K562 (cell line): ENCODE results near the gene KRT14.
"Not testable (repeated sequence)": the region's sequence is repeated elsewhere in the genome, so short reads cannot be mapped to it uniquely, and the experiment has no call there.

Source experiments
- EGR1 ChIP-seq: fragments of 450-650 bp; conservative IDR thresholded peaks from 2 replicates; pipeline ENCODE4 v1.6.1; 2017; ENCODE audit warnings: mild to moderate bottlenecking
- FOXK1 ChIP-seq: sonication (generic); formaldehyde crosslinking; IDR thresholded peaks from 2 replicates; pipeline ENCODE4 v1.8.0; 2022; ENCODE audit warnings: missing genetic modification reagents, mild to moderate bottlenecking, borderline replicate concordance
- ILK ChIP-seq: fragments of 450-650 bp; IDR thresholded peaks from 2 replicates; pipeline ENCODE4 v1.6.1; 2016; ENCODE audit warnings: missing genetic modification characterization, low read depth, mild to moderate bottlenecking, missing compliant biosample characterization, moderate library complexity, borderline replicate concordance
- JUN ChIP-seq, 2 experiments: sonication (generic) in 1 of 2; formaldehyde crosslinking in 1 of 2; IDR thresholded peaks; 2 replicates each; pipeline versions ENCODE4 v1.6.1 to v1.8.0; 2012 to 2022; ENCODE audit warnings: borderline replicate concordance in 2 of 2, mild to moderate bottlenecking in 2 of 2, improper control_type of control experiment in 1 of 2, low read depth in 1 of 2, low read length in 1 of 2, missing genetic modification reagents in 1 of 2
- NR2C2 ChIP-seq, 2 experiments: fragments of 200-800 bp in 1 of 2; sonication (Bioruptor generic) in 1 of 2; sonication (generic) in 1 of 2; formaldehyde crosslinking in 1 of 2; IDR thresholded peaks; 2 replicates each; pipeline versions ENCODE4 v1.6.1 to v1.8.0; 2016 to 2022; ENCODE audit warnings: mild to moderate bottlenecking in 1 of 2, missing compliant biosample characterization in 1 of 2, missing genetic modification characterization in 1 of 2, missing genetic modification reagents in 1 of 2
- TF ChIP-seq, protein P1 (sequence below), 3 experiments: IDR thresholded peaks in 2 of 3; conservative IDR thresholded peaks in 1 of 3; 2 replicates each; pipeline ENCODE4 v1.5.1; 2011 to 2012; ENCODE audit warnings: low read length in 3 of 3, mild to moderate bottlenecking in 3 of 3, control low read depth in 2 of 3, improper control_type of control experiment in 1 of 3, inconsistent platforms in 1 of 3, low read depth in 1 of 3, mixed read lengths in 1 of 3, moderate library complexity in 1 of 3; ENCODE audit not compliant: insufficient read depth in 2 of 3

DNA sequence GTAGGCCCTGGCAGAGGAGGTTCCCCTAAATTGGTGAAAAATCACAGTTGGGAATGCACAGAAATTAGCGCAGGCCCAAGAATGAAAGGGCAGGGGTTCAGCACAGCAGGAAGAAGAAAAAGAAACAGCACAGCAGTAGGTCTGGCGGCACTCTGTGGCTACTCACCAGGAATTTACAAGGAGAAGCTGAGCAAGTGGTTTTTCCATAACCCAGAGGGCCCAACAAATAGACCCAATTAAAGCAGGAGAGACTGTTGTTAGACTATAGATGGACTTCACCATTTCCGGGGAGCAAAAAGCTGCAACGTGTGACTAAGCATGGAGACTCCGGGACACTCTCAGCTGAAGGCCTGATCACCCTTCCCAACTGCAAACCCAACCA is 40.2 kb upstream of the KRT14 start:
- TF ChIP-seq, protein P1, sequence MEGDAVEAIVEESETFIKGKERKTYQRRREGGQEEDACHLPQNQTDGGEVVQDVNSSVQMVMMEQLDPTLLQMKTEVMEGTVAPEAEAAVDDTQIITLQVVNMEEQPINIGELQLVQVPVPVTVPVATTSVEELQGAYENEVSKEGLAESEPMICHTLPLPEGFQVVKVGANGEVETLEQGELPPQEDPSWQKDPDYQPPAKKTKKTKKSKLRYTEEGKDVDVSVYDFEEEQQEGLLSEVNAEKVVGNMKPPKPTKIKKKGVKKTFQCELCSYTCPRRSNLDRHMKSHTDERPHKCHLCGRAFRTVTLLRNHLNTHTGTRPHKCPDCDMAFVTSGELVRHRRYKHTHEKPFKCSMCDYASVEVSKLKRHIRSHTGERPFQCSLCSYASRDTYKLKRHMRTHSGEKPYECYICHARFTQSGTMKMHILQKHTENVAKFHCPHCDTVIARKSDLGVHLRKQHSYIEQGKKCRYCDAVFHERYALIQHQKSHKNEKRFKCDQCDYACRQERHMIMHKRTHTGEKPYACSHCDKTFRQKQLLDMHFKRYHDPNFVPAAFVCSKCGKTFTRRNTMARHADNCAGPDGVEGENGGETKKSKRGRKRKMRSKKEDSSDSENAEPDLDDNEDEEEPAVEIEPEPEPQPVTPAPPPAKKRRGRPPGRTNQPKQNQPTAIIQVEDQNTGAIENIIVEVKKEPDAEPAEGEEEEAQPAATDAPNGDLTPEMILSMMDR (IDR thresholded peaks at IDR 0.05 in 2 of 3, conservative IDR thresholded peaks at IDR 0.05 in 1 of 3; ENCODE audit: insufficient read depth in 2 of 3, low read depth in 1 of 3, low read length in 3 of 3) = not testable (repeated sequence)
- not testable (repeated sequence) for TF ChIP-seq ILK; NR2C2 (CRISPR knock-in tag; IDR thresholded peaks at IDR 0.05); NR2C2 (tag; IDR thresholded peaks at IDR 0.05); FOXK1 (CRISPR knock-in tag); JUN (IDR thresholded peaks at IDR 0.05; ENCODE audit: borderline replicate concordance, low read depth, low read length); JUN (CRISPR knock-in tag; IDR thresholded peaks at IDR 0.05; ENCODE audit: borderline replicate concordance); EGR1
